HL-60 (cell line): ENCODE measurements around the gene GRIN2D.

Experiments used
- DNase-seq, 2 experiments: peaks; one replicate each; pipeline ENCODE4 v3.0.0-alpha.2; 2010 to 2020; ENCODE audit warnings: low read depth in 1 of 2, low spot score in 1 of 2
- H3K27ac ChIP-seq: fragments of 250-450 bp; sonication (Bioruptor Pico); replicated peaks from 2 replicates; pipeline ENCODE4 v1.5.1; 2020; ENCODE audit warnings: mild to moderate bottlenecking, moderate library complexity
- H3K27me3 ChIP-seq: fragments of 250-450 bp; sonication (Bioruptor Pico); 2 replicates; pipeline ENCODE4 v1.5.1; 2021; ENCODE audit warnings: mild to moderate bottlenecking, moderate library complexity; ENCODE audit not compliant: insufficient read depth, poor library complexity, severe bottlenecking
- H3K4me3 ChIP-seq: replicated peaks from 2 replicates; pipeline ENCODE4 v1.5.1; 2011; ENCODE audit warnings: mild to moderate bottlenecking, control low read depth, low read length; ENCODE audit not compliant: insufficient read depth
- GABPA ChIP-seq: IDR thresholded peaks from 2 replicates; pipeline ENCODE4 v1.6.1; 2012; ENCODE audit warnings: low read depth
- POLR2AphosphoS5 ChIP-seq: IDR thresholded peaks from 2 replicates; pipeline ENCODE4 v1.6.1; 2012; ENCODE audit warnings: low read depth
- SPI1 ChIP-seq: IDR thresholded peaks from 2 replicates; pipeline ENCODE4 v1.6.1; 2012; ENCODE audit warnings: low read depth, mild to moderate bottlenecking, borderline replicate concordance
- TF ChIP-seq, protein P1 (sequence below): IDR thresholded peaks from 2 replicates; pipeline ENCODE4 v1.6.1; 2012; ENCODE audit warnings: low read depth; ENCODE audit not compliant: insufficient replicate concordance
- TF ChIP-seq, protein P2 (sequence below): IDR thresholded peaks from one replicate; pipeline ENCODE4 v1.5.1; 2011; ENCODE audit warnings: low read length, control low read depth, inconsistent platforms; ENCODE audit not compliant: insufficient read depth

GRIN2D gene

DNA sequence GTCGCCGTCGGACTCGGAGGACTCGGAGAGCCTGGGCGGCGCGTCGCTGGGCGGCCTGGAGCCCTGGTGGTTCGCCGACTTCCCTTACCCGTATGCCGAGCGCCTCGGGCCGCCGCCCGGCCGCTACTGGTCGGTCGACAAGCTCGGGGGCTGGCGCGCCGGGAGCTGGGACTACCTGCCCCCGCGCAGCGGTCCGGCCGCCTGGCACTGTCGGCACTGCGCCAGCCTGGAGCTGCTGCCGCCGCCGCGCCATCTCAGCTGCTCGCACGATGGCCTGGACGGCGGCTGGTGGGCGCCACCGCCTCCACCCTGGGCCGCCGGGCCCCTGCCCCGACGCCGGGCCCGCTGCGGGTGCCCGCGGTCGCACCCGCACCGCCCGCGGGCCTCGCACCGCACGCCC, 49.8 kb downstream of the GRIN2D start:
- peaks cover 17% of the 10 kb centered on the region for H3K27me3 ChIP-seq
- TF ChIP-seq POLR2AphosphoS5 (no peak), GABPA (no peak), SPI1 (no peak)
- TF ChIP-seq, protein P1, sequence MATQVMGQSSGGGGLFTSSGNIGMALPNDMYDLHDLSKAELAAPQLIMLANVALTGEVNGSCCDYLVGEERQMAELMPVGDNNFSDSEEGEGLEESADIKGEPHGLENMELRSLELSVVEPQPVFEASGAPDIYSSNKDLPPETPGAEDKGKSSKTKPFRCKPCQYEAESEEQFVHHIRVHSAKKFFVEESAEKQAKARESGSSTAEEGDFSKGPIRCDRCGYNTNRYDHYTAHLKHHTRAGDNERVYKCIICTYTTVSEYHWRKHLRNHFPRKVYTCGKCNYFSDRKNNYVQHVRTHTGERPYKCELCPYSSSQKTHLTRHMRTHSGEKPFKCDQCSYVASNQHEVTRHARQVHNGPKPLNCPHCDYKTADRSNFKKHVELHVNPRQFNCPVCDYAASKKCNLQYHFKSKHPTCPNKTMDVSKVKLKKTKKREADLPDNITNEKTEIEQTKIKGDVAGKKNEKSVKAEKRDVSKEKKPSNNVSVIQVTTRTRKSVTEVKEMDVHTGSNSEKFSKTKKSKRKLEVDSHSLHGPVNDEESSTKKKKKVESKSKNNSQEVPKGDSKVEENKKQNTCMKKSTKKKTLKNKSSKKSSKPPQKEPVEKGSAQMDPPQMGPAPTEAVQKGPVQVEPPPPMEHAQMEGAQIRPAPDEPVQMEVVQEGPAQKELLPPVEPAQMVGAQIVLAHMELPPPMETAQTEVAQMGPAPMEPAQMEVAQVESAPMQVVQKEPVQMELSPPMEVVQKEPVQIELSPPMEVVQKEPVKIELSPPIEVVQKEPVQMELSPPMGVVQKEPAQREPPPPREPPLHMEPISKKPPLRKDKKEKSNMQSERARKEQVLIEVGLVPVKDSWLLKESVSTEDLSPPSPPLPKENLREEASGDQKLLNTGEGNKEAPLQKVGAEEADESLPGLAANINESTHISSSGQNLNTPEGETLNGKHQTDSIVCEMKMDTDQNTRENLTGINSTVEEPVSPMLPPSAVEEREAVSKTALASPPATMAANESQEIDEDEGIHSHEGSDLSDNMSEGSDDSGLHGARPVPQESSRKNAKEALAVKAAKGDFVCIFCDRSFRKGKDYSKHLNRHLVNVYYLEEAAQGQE, result no peak
- TF ChIP-seq, protein P2, sequence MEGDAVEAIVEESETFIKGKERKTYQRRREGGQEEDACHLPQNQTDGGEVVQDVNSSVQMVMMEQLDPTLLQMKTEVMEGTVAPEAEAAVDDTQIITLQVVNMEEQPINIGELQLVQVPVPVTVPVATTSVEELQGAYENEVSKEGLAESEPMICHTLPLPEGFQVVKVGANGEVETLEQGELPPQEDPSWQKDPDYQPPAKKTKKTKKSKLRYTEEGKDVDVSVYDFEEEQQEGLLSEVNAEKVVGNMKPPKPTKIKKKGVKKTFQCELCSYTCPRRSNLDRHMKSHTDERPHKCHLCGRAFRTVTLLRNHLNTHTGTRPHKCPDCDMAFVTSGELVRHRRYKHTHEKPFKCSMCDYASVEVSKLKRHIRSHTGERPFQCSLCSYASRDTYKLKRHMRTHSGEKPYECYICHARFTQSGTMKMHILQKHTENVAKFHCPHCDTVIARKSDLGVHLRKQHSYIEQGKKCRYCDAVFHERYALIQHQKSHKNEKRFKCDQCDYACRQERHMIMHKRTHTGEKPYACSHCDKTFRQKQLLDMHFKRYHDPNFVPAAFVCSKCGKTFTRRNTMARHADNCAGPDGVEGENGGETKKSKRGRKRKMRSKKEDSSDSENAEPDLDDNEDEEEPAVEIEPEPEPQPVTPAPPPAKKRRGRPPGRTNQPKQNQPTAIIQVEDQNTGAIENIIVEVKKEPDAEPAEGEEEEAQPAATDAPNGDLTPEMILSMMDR, result no peak
- H3K4me3 ChIP-seq, result 0 out of 2 replicates have a peak overlapping the region, but pooled peaks have one; percentile 12
- DNase-seq, result peak; percentile 30 to 38
- no peak overlapping the region for H3K27ac ChIP-seq
